GM18909 (cell line): ENCODE data around the gene RABGAP1L.

ENCODE experiments used
- ATAC-seq: cut with Tn5 transposase; IDR thresholded peaks from one replicate; pipeline ENCODE4 v1.9.1; 2021; ENCODE audit warnings: mild to moderate bottlenecking; ENCODE audit not compliant: unreplicated experiment, poor library complexity

RABGAP1L gene

DNA sequence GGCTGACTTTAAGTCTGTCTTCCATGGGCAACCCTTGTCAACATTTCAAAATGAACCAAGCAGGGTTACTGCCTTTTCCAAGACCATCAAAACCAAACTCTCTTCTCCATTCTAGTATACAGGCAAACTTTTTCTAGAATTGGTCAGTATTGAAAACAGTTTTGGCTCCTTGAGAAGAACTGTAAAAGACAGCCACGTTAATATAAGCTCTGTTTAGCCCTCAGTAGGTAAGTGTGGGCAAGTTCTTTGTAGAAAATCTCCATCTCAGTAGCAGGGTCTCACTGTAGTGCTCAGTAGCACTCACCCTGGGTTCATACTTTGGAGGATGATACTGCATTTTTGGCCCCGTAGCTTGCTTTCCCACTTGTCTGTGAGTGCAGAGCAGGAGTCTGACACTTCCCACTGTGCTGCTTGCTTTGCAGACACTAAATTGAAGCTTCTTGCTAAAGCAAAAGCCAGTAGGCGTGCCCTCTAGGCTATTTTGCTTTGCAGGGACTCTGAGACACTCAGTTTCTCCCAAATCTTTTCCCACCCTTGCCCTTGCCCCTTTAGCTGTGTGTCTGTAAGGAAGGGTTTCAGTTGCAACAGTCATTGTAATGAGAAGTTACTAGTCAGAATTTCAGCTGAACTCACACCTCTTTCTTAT is 806.2 kb downstream of the RABGAP1L start:
- ATAC-seq: no peak

DNA sequence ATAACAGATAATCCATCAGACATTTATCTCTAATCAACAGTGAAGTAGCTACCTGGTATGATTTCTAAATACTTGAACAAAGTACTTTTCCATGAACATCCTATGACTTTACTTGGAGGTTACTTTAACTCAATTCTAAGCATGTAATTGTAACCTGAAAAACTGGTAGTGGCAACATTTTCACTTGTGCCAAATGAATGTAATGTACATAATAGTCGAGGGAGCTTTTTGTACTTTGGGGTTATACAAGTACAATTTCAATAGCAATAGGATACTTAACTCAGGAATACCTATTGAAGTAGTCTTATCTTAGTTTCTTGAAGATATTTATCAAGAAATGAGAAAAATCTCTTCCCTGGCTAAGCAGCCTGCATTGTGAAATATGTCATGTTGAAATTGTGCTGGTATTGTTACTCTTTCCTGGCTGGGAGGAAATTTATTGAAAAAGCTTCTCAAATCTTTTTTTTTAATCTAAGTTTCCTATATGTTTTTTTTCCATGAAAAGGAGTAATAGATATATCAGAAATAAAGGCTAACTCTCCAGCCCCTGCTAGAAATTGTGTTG is 806.8 kb downstream of the RABGAP1L start:
- ATAC-seq: no peak

DNA sequence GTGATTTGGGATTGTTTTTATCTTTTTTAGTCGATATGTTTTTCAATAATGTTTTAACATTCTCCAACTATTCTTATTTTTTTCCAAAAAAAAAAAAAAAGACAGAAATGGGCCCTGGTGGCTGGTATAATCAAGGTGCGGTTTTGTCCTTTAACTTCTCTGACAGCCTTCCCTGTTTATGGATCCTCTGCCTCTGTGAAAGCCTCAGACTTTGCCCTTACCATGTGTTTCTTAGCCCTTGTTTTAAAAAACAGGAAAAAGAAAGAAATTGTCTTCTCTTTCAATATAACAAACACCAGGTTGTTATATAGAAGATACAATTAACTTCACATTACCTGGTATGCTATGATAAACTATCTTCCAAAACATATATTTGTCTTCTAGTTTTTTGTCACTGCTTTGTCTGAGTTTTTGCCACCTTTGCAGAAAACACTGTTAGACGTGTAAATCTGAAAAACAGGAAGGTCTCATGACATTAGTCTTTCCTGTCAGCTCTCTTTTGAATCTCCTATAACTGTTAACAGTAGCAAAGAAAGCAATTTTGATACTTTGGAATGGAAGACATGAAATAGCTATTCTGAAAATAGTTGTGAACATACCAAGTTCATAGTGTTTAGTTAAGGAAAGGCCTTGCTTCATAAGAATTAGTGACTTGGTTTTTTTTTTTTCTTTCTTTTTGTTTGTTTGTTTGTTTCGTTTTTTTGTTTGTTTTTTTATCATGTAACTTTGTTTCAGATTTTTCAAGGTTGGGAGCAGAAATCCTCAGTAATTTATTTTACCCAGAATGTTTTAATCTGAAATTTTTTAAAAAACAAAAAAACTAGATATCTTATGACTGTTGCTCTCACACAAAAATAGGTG is 808.8 kb downstream of the RABGAP1L start:
- ATAC-seq: no peak

DNA sequence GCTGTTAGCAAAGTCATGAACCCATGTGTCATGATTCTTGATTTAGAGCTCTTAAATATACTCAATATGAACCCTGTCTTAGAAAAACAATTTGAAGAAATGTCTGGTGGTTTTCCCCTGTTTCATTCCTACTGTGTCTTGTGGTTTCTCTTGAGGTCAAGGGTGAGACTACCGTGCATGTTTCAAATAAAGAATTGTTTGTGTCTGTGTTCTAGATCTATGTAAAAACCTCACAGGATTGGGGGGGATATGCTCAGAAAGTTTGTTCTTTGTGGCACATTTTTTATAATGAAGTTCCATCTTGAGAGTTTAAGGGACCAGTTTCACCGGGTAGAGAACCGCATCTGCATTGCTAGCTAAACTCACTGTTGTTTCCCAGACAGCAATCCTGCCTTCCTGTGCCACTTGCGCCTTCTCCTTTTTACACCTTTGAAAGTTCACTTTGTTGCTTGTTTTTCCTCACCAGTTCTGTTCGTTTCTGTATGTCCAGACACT is 809.5 kb downstream of the RABGAP1L start:
- ATAC-seq: peak; percentile 75

DNA sequence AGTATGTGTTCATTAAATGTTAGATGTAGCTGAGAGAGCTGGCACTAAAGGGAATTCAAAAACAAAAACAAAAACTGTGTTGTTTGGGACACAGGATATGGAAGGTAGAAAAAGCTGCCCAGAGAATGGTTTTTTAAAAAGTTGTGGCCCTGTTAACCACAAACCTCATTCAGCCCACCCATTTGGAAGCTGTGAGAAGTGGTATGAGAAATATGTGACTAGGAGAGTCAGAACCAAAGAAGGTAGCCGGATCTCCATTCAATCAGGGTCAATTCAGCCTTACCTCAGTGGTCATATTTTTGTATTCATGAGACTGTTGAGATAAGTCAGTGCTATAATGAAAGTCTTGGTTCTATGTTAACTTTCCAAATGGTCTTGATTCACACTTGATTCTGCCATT is 810.7 kb downstream of the RABGAP1L start:
- ATAC-seq: no peak

DNA sequence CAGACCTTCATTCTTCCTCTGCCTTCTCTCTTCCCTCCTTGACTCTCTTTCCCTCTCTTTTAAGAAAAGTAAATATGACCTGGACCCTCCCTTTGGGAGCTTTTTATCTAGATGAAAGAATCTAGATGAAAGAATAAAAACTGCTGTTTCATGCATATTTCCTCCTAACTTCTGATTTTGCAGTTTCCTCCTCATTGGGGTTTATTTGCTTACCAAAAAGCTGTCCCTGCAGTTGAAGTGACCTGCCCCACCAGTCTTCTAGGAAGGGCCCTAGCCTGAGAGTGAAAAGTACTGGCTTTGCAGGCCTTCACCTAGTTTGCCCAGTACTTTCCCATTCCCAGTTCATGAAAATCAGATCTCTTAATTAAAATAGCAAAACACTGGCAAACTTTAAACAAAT is 812.1 kb downstream of the RABGAP1L start:
- no peak for ATAC-seq

DNA sequence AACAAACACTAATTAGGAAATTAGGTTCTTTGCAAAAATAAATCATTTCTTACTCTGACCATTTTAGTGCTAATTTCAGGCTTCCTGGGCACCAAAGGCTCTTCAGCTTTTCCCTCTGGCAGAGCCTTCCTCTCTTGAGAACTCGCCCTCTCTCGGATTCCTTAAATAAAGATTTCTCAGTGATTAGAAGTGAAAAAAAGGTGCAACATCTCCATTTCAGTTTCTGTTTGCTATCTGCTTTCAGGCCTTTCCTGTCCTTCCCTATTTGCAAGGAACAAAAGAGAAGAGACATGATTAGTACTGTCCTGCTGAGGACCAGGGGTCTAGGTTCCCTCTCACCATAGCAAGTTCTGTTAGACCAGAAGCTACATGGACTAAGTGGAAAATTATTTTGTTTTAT is 812.6 kb downstream of the RABGAP1L start:
- no peak for ATAC-seq

DNA sequence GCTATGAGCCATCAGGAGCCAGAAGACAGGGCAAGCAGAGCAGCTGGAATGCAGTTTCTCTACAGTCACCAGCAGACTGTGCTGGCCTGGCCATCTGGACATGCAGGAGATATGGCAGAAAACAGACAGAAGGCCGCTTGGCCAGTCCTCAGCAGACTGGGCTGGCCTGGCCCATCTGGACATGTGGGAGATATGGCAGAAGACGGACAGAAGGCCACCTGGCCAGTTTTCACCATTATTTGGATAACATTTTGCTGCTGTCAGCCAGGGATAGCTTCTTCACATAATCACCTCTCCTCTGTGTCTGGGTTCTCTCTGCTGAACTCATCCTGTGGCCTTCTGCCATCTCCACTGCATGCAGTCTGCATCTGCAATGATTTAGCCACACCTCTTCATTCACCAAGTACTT is 815.4 kb downstream of the RABGAP1L start:
- ATAC-seq: no peak

DNA sequence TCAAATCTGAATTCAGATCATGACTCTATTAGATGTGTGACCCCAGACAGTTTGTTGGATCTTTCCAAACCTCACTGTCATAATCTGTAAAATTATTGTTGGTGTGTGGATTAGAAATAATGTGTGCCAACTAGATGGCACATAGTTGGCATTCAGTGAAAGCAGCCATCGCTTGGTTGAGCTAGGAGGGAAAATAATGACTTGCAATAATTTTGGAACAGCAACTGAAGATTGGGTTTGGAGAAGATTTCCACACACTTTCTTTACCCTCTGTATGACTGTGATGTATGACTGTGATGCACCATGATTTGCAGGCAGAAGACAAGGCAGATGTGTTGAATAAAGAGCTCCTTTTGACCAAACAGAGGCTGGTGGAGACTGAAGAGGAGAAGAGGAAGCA is 816.4 kb downstream of the RABGAP1L start:
- no peak for ATAC-seq

DNA sequence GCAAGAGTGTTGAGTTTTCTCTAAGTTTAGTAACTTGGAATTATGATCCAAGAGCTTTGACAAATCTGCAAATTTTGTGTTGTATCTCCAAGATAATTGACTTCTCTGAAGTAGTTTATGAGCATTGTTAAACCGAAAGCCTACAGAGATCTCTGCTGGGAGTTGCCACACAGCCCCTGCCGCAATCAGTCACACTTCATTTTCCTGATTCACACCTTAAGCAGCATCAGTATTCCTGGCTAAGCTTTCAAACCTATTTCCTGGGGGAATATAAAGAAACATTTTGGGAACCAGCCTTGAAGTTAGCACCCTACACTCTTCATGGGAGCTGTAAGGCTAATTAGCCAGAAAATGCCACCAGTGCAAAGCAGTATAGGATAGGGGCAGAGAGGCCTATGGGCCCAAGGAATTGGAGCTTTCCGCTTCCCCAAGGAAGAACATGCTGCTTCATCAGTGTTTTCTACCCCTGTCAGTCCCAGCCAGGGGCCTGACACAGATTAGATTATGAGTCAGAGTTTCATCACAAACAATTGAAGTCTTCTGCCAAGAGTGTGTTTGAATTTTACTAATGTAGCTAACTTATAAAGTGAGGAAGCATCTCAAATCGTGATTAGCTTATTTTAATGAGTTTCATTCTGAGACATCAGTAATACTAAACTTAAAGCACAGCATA is 817.3 kb downstream of the RABGAP1L start:
- ATAC-seq: no peak

DNA sequence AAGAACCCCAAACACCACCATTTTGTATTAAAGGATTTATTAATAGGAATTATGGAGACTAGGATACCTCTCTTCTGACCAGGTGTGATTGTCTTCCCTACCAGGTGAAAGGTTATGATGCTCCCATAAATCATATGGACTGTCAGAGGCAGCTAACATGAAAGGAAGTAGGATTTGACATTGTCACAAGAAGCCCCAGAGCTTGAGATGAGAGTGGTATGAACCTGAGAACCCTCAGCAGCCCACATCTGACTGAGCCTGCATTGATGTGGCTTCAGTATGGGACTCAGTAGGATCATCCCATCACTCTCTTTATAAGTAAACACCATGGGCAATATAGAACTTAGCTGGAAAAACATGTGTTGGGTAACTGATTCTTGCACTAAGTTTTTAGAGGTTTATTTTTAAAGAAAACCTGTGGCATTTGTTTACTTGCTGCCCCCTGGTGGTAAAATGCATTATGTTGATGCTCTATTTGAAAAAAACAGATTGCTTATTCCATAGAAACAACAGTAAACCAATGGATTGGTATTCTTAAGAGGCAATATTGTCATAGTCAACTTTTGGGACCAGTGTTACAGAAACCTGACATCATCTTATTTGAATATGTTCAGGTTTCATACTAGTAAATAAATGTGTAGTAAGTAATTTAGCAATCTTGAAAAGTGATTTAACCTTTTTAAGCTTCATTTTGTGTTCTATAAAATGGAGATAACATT is 823.8 kb downstream of the RABGAP1L start:
- ATAC-seq: no peak

DNA sequence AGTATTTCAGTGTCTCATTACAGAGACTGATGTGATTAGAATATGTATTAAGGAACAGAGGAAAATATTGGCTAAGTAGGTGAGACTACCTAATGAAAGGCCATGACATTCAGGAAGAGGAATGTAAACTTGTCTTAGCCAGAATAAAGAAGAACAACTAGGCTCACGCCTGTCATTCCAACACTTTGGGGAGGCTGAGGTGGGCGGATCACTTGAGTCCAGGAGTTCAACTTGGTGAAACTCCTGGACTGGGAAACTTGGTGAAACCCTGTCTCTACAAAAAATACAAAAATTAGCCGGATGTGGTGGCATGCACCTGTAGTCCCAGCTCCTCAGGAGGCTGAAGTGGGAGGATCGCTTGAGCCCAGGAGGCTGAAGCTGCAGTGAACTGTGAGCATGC is 825.6 kb downstream of the RABGAP1L start:
- no peak for ATAC-seq

DNA sequence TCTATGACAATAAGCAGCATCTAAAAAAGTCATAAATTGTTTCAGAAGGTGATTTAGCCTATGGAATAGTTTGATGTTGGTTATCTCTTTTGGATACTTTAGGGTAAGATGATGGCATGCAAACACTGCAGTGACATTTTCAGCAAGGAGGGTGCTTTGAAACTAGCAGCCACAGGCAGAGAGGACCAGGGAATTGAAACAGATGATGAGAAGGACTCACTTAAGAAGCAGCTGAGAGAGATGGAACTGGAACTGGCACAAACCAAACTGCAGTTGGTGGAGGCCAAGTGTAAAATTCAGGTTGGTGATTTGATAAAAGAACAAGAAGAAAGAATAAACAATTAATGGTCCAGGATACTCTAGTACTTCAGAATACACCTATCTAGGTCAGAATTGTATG is 829.2 kb downstream of the RABGAP1L start:
- ATAC-seq: no peak

DNA sequence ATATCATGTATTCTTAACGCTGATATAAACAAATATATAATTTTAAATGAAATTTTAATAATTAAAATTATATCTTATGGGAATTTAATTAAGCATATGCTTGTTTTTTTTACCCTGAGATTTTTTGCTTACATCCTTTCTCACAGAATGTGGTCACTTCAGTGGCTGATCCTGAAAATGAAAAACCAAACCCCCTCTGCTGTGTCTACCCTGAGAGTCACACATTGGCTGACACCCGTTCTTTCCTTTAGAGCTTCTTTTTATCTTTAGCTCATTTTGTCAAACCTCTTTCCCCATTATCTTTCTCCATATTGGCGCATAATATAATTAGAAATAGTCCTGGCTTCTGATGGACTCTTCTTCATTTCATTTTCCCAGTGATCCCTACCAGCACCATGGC is 829.7 kb downstream of the RABGAP1L start:
- ATAC-seq: peak; percentile 55

DNA sequence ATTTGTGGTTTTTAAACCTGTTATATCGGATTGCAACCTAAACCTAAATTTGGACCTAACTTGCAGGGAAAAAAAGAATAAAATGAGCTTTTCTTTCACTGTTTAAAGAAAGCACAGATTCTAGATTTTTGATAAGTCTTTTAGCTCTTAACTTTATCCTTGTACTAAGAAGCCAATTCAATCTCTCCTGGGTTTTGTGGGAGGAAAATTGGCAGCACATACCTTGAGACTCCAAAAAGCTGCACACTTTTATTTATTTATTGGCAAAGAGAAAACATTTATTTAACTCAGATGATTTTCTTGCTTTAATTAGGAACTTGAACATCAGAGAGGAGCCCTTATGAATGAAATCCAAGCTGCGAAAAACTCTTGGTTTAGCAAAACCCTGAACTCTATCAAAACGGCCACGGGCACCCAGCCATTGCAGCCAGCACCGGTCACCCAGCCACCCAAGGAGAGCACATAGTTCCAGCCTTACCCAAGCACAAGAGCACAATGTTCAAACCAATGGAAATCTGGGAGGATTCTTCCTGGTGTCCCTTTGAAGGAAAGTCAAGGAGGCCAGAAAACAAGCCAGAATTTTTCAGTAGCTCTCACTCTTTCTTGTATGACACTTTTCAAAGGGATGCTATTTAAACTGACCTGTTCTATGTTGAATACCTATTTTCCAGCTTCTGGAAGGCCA is 830.4 kb downstream of the RABGAP1L start:
- ATAC-seq: no peak

DNA sequence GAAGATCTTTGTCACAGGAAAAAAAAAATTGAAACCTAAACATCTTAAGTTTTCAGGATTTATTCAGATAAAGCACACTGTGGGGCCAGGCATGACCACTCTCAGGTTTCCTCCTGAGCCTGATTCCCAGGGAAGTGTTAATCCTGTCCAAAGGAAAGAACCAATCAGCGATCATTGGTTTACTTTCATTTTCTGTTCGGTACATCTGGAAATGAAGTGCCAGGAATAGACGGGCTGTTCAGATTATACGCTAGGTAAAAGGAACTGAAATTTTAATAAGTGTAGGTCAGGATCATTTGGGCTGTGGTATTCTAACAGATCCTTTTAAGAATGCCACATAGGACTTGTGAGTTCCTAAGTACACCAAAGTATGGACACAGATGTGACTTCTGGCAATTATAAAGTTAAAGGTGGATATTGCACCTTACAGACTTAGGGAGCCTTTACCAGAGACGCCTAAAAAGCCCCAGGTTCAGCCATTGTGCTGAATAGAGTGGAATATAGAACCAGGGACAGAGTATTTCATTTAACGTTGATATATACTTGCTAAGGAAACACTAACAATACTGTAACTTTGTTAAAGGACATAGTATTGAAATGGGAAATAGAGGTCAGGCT is 831.2 kb downstream of the RABGAP1L start:
- ATAC-seq: no peak

DNA sequence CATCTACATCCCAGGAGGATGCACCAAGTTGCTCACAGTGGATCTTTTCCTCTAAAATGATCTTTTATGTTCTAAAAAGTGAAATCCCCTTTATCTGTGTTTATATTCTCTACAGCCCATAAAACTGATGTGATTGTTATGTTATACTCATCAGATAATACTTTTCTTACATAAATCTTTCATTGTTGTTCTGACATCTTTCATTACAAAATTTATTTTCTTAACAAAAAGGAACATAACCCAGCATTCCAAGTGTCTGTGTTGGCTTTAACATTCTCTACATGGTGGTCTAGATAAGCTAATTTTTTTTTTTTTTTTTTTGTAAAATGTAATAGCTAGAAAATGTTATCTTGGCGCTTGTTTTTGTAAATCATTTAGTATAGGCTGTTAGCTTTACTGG is 832.2 kb downstream of the RABGAP1L start:
- no peak for ATAC-seq

DNA sequence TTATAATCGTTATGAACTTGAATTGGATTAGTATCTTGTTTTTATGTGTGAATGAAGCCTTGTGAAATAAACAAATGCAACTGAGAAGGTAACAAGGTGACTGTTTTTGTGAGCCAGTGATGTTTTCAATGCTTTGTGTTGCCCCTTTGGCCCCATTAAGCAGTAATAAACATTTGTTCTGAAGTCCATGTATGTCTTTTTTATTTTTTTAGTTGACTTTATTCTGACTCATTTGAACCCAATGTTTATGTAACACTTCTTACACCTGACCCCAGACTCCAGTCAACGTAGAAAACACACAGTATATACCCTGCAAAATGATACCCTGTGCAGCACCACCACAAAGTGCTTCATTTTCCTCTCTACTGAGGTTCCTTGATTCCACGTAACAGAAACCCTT is 835.8 kb downstream of the RABGAP1L start:
- ATAC-seq: no peak

DNA sequence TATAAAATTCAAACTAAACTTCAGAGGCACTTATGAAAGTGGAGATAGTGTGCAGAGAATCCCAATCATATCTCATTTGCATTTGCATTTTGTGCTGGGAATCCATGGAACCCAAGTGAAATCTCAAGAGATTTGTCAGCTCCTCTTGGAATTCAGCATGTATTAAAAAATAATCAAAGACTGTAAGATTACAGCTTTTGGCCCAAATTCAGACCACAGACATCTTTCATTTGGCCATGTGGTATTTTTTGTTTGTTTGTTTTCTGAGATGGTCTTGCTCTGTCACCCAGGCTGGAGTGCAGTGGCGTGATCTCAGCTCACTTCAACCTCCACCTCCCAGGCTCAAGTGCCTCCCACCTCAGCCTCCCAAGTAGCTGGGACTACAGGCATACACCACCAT is 836.6 kb downstream of the RABGAP1L start:
- no peak for ATAC-seq
